HG02678 (cell line): ENCODE data around the gene DHRS11.
A peak's percentile ranks its signal among the peaks of the same experiment; 100 is the strongest.
"Not testable (repeated sequence)": the region's sequence is repeated elsewhere in the genome, so short reads cannot be mapped to it uniquely, and the experiment has no call there.

ENCODE experiments used
- ATAC-seq: cut with Tn5 transposase; IDR thresholded peaks from one replicate; pipeline ENCODE4 v1.9.1; 2021; ENCODE audit warnings: mild to moderate bottlenecking, moderate library complexity; ENCODE audit not compliant: unreplicated experiment

Gene DHRS11

GRCh38 chr17:36593656-36594316 lies 2.1 kb downstream of the DHRS11 start:
- ATAC-seq = no peak

- no peak for ATAC-seq
Observed at GRCh38 chr17:36594626-36595401, 3.1 kb downstream of the DHRS11 start.

DNA sequence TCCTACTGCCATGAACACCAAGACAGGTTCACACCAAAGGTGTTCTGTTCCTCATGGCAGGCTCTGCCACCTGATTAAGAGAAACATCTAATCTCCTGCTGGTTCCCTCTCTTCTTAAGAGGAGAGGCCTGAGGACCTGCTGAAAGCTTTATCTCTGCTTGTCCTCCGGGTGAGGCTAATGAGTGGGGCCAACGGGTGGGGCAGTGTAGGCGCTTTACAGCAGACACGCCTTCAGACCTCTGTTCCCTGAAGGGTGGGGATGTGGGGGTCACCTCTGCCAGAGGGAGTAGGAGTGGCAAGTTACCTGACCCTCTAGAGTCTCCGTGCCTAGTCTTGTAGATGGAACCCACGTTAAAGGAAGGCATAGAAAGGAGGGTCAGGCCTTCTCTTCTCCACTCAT lies 5.5 kb downstream of the DHRS11 start:
- no peak for ATAC-seq

- ATAC-seq = no peak
Observed at GRCh38 chr17:36597866-36598777, 6.4 kb downstream of the DHRS11 start.

DNA sequence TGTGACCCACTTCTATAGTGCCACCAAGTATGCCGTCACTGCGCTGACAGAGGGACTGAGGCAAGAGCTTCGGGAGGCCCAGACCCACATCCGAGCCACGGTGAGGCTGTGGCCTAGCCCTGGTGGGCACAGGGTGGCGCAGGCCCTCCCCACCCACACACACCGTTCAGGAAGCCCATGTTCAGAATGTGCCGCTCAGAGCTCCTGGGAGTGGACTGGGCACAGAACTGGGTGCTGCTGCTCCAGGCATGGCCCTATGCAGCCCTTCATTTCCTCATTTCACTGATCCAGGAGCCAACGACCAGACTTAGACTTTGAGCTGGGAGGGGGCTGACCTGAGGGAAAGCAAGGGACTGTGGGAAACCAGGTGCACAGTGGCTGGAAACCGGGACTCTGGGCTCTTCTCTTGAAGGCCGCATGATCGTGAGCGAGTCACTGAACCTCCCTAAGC lies 7.3 kb downstream of the DHRS11 start:
- no peak for ATAC-seq

GRCh38 chr17:36599546-36600250 lies 8.0 kb downstream of the DHRS11 start:
- no peak for ATAC-seq

GRCh38 chr17:36600465-36600864 lies 8.8 kb downstream of the DHRS11 start:
- no peak for ATAC-seq

- no peak for ATAC-seq
Observed at GRCh38 chr17:36600936-36601302, 9.2 kb downstream of the DHRS11 start.

DNA sequence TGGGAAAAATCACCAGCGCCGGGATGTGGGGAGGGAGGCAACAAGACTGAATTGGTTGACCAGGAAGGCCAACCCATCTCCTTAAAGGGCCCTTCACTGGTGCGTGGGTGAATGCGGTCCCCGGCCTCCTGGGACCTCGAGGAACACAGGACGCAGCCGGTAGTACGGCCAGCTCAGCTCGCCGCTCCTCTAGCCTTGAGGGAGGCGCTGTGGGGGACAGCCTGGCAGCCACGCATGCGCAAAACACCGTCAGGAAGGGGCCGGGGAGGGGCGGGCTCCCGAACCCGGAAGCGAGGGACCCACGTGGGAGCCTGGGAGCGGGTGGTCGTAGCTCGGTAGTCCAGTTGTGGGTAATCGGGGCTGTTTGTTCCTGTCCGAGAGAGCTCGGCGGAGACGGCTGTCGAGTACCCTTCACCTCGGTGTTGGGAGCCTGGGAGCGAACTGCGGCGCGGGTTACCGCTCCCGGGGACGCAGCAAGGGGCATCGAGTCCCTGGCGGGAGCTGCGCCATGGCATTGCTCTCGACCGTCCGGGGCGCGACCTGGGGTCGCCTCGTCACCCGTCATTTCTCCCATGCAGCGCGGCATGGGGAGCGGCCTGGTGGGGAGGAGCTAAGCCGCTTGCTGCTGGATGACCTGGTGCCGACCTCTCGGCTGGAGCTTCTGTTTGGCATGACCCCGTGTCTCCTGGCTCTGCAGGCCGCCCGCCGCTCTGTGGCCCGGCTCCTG lies 9.8 kb downstream of the DHRS11 start, which contains the start of gene MRM1:
Gene MRM1 (plus strand): TSS at position 281 of the 727 bp plus-strand sequence. CDS start 228 bp downstream, at position 509.
- ATAC-seq = peak; percentile 85

- no peak for ATAC-seq
Observed at GRCh38 chr17:36602030-36602748, 10.5 kb downstream of the DHRS11 start.

- no peak for ATAC-seq
Observed at GRCh38 chr17:36602924-36603384, 11.3 kb downstream of the DHRS11 start.

DNA sequence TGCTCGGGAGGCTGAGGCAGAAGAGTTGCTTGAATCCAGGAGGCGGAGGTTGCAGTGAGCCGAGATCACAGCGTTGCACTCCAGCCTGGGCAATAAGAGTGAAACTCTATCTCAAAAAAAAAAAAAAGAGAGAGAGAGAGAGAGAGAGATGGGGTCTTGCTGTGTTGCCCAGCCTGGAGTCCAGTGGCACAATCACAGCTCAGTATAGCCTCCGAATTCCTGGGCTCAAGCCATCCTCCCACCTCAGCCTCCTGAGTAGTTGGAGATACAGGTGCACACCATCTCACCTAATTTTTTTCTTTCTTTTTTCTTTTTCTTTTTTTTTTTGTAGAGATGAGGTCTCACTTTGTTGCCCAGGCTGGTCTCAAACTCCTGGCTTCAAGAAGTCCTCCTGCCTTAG lies 13.3 kb downstream of the DHRS11 start:
- not testable (repeated sequence) for ATAC-seq

GRCh38 chr17:36608280-36608679 lies 16.6 kb downstream of the DHRS11 start:
- ATAC-seq = no peak

GRCh38 chr17:36608794-36609497 lies 17.3 kb downstream of the DHRS11 start:
- no peak for ATAC-seq

DNA sequence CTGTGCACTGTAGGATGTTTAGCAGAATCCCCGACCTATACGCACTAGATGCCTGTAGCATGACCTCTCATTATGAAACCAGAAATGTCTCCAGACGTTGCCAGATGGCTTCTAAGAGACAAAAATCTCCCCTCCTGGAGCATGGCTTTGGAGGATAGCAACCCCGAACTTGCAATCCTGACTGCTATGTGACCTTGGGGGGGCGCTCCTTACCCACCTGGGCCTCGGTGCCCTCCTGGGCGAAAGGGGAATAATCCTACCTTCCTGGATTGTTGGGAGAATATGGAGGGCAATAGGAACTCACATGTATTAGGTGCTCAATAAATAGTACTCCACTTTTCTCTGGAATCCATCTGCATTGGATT lies 17.8 kb downstream of the DHRS11 start:
- ATAC-seq = no peak

GRCh38 chr17:36610474-36610873 lies 18.8 kb downstream of the DHRS11 start:
- no peak for ATAC-seq

- ATAC-seq = no peak
Observed at GRCh38 chr17:36611345-36612072, 19.8 kb downstream of the DHRS11 start.

DNA sequence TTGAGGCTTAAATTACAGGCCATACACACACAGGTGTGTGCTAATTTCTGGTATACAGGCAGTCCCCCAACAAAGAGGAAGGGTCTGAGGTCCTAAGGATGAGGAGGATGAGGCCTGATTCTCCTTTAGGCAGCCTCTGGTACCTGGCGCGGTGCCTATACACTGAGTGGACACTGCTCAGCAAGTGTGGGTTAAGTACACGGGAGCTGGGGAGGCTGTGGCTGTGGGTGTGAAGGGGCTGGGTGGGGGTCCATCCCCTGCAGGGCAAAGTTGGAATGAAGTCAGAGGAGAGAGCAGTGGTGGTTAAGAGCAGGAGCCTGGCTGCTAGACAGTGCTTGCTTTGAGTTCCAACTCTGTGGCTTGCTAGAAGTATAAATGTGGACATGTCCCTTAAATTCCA lies 20.6 kb downstream of the DHRS11 start:
- ATAC-seq = no peak
